ENCODE results near the gene CCNY. TPM values are rescaled to one million over a fixed set of nuclear protein-coding genes. Genes with fewer than 3 reads are reported as not detected.

Gene CCNY
- total RNA-seq, 1 experiment from 2014 or later = 62.2 TPM

DNA sequence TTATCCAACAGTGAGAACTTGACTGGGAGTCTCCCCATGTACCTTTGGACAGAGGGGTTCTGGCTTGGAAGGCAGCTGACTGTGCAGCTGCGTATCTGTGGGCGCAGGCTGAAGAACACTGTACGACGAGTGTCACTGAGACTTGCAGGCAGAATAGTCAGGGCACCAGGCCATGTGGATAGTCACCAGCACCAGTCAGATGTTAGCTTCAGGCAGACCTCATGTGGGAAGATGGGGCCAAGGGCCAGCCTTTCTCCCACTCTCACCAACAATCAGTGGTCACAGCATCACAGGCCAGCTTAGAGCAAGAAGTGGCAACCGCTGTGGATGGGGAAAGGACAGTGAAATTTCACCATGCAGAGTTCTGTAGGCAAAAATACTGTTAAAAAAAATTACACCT, 225.4 kb downstream of the CCNY start (continued):
- TF ChIP-seq, protein P1, sequence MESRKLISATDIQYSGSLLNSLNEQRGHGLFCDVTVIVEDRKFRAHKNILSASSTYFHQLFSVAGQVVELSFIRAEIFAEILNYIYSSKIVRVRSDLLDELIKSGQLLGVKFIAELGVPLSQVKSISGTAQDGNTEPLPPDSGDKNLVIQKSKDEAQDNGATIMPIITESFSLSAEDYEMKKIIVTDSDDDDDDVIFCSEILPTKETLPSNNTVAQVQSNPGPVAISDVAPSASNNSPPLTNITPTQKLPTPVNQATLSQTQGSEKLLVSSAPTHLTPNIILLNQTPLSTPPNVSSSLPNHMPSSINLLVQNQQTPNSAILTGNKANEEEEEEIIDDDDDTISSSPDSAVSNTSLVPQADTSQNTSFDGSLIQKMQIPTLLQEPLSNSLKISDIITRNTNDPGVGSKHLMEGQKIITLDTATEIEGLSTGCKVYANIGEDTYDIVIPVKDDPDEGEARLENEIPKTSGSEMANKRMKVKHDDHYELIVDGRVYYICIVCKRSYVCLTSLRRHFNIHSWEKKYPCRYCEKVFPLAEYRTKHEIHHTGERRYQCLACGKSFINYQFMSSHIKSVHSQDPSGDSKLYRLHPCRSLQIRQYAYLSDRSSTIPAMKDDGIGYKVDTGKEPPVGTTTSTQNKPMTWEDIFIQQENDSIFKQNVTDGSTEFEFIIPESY (IDR thresholded peaks at IDR 0.05; ENCODE audit: extremely low read depth, insufficient replicate concordance, low read length) = no peak
- TF ChIP-seq ELF1 (IDR thresholded peaks at IDR 0.05; ENCODE audit: borderline replicate concordance, low read depth) = no peak
- TF ChIP-seq SIN3A (IDR thresholded peaks at IDR 0.05; ENCODE audit: low read depth) = no peak
- no peak for TF ChIP-seq SRF (IDR thresholded peaks at IDR 0.05; ENCODE audit: low read depth)
- no peak for TF ChIP-seq CBX3 (IDR thresholded peaks at IDR 0.05; ENCODE audit: low read depth)
- TF ChIP-seq POLR2AphosphoS5 (IDR thresholded peaks at IDR 0.05; ENCODE audit: low read depth, low read length) = no peak

DNA sequence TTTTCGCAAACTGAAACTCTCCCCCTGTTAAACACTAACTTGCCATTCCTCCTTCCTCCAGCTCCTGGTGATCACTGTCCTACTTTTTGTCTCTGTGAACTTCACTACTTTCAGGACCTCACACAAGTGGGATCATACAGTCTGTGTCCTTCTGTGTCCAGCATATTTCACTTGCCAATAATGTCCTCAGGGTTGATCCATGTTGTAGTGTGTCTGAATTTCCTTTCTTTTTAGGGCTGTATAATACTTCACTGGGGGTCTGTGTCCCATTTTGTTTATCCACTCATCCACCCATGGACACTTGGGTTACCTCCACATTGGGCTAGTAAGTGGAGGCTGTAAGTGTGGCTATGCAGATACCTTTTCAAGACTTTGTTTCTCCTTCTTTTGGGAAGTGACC, 226.1 kb downstream of the CCNY start:
- Histone ChIP-seq H3K79me2 (ENCODE audit: insufficient read depth, low read length) (no peaks in the 10 kb centered on the region), H3K4me2 (ENCODE audit: low read length) (no peak overlapping the region), H3K27me3 (ENCODE audit: insufficient read depth, low read length) (no peaks in the 10 kb centered on the region), H3K27ac (ENCODE audit: low read depth, low read length) (no peak overlapping the region), H3K4me3 (replicated peaks in 1 of 2; ENCODE audit: low read depth in 1 of 2, low read length in 2 of 2) (no peak overlapping the region), H3K9me3 (ENCODE audit: control insufficient read depth in 1 of 2, insufficient read depth in 1 of 2, low read depth in 1 of 2, low read length in 2 of 2) (no peaks in the 10 kb centered on the region), H3K9me2 (ENCODE audit: insufficient read depth) (no peaks in the 10 kb centered on the region), H2AFZ (ENCODE audit: low read depth, low read length, poor library complexity, severe bottlenecking) (no peak overlapping the region), H3K36me3 (ENCODE audit: control insufficient read depth in 1 of 2, insufficient read depth in 2 of 2, low read length in 2 of 2) (no peaks in the 10 kb centered on the region), H3K9ac (ENCODE audit: low read length) (no peak overlapping the region), H4K20me1 (ENCODE audit: insufficient read depth) (no peaks in the 10 kb centered on the region), H3K4me1 (ENCODE audit: control insufficient read depth in 1 of 2, insufficient read depth in 2 of 2, low read length in 2 of 2) (no peaks in the 10 kb centered on the region)
- no TSS peak for BruUV-seq (replicated peaks)
- intact Hi-C loops (cut with micrococcal nuclease) = loop anchor here (2.0 to 5.0 kb wide), 2 partner anchors 225 to 326 kb away; partner anchors contain the start of gene CCNY
- no peak for DNase-seq (ENCODE audit: low read depth, low spot score)
- ATAC-seq = no peak
- POLR2A ChIA-PET = no interaction called here
- TF ChIP-seq POLR2A (IDR thresholded peaks at IDR 0.05; ENCODE audit: borderline replicate concordance, extremely low read depth, insufficient read depth, insufficient read length) (no peak), EZH2phosphoT487 (IDR thresholded peaks at IDR 0.05; ENCODE audit: borderline replicate concordance) (no peak), SP1 (IDR thresholded peaks at IDR 0.05; ENCODE audit: low read depth) (no peak), POLR2AphosphoS5 (IDR thresholded peaks at IDR 0.05; ENCODE audit: low read depth, low read length) (no peak), ZNF274 (IDR thresholded peaks at IDR 0.05; ENCODE audit: low read depth, low read length) (no peak), SIN3A (IDR thresholded peaks at IDR 0.05; ENCODE audit: low read depth) (no peak), RAD21 (IDR thresholded peaks at IDR 0.05; ENCODE audit: low read depth) (no peak), EZH2 (IDR thresholded peaks at IDR 0.05) (no peak), YY1 (IDR thresholded peaks at IDR 0.05; ENCODE audit: extremely low read depth, insufficient replicate concordance, low read depth, low read length) (no peak), ELF1 (IDR thresholded peaks at IDR 0.05; ENCODE audit: borderline replicate concordance, low read depth) (no peak), CBX3 (IDR thresholded peaks at IDR 0.05; ENCODE audit: low read depth) (no peak), EGR1 (IDR thresholded peaks at IDR 0.05; ENCODE audit: low read depth) (no peak)
- TF ChIP-seq, protein P2, sequence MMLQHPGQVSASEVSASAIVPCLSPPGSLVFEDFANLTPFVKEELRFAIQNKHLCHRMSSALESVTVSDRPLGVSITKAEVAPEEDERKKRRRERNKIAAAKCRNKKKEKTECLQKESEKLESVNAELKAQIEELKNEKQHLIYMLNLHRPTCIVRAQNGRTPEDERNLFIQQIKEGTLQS (IDR thresholded peaks at IDR 0.05) = no peak
- TF ChIP-seq, protein P1 (IDR thresholded peaks at IDR 0.05; ENCODE audit: extremely low read depth, insufficient replicate concordance, low read length) = no peak
- TF ChIP-seq, protein P3, sequence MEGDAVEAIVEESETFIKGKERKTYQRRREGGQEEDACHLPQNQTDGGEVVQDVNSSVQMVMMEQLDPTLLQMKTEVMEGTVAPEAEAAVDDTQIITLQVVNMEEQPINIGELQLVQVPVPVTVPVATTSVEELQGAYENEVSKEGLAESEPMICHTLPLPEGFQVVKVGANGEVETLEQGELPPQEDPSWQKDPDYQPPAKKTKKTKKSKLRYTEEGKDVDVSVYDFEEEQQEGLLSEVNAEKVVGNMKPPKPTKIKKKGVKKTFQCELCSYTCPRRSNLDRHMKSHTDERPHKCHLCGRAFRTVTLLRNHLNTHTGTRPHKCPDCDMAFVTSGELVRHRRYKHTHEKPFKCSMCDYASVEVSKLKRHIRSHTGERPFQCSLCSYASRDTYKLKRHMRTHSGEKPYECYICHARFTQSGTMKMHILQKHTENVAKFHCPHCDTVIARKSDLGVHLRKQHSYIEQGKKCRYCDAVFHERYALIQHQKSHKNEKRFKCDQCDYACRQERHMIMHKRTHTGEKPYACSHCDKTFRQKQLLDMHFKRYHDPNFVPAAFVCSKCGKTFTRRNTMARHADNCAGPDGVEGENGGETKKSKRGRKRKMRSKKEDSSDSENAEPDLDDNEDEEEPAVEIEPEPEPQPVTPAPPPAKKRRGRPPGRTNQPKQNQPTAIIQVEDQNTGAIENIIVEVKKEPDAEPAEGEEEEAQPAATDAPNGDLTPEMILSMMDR (IDR thresholded peaks at IDR 0.05 in 2 of 3, conservative IDR thresholded peaks at IDR 0.05 in 1 of 3; ENCODE audit: borderline replicate concordance in 1 of 3, insufficient read depth in 1 of 3, low read depth in 2 of 3, low read length in 2 of 3) = no peak
- RAD21 ChIA-PET (ENCODE audit: low non-redundant PET in 1 of 2, low total read pairs in 2 of 2, uncharacterized antibody in 2 of 2, unreplicated experiment in 2 of 2) = no interaction called here
- CTCF ChIA-PET = interaction anchor here (0.7 to 1.9 kb wide), 11 partner anchors 9 to 443 kb away, joined by 3 to 17 read pairs (median 3); no protein-coding TSS in a partner anchor

Measured in HCT116 (cell line).